HEK293T (cell line): Measurements from ENCODE around the gene ZFPM1.

Source experiments
- CTCF ChIA-PET: fragments of 350-600 bp; formaldehyde crosslinking; extraction: SDS; loops from one replicate; lab custom pipeline; 2021; ENCODE audit warnings: antibody characterized with exemption, inconsistent platforms; lab: Yijun Ruan, JAX
- POLR2A ChIA-PET: fragments of 350-600 bp; formaldehyde crosslinking; extraction: SDS; loops from one replicate; lab custom pipeline; 2020; ENCODE audit warnings: antibody characterized with exemption, inconsistent platforms; lab: Yijun Ruan, JAX
- DNase-seq: peaks from one replicate; pipeline ENCODE4 v3.0.0; 2012; ENCODE audit warnings: mixed read lengths; ENCODE audit errors: extremely low spot score
- ARNT ChIP-seq: fragments of 450-650 bp; IDR thresholded peaks from 2 replicates; pipeline ENCODE4 v1.6.1; 2017; ENCODE audit warnings: mild to moderate bottlenecking
- BHLHE40 ChIP-seq: fragments of 450-650 bp; IDR thresholded peaks from 2 replicates; pipeline ENCODE4 v1.6.1; 2016; ENCODE audit warnings: mild to moderate bottlenecking, moderate library complexity, borderline replicate concordance
- CTBP1 ChIP-seq: fragments of 450-650 bp; IDR thresholded peaks from 2 replicates; pipeline ENCODE4 v1.6.1; 2016; ENCODE audit warnings: borderline replicate concordance
- ELF4 ChIP-seq: fragments of 450-650 bp; IDR thresholded peaks from 2 replicates; pipeline ENCODE4 v1.6.1; 2017; ENCODE audit warnings: antibody characterized with exemption
- FOXA1 ChIP-seq: fragments of 450-650 bp; IDR thresholded peaks from 2 replicates; pipeline ENCODE4 v1.6.1; 2016; ENCODE audit warnings: mild to moderate bottlenecking
- FOXK2 ChIP-seq: fragments of 450-650 bp; IDR thresholded peaks from 2 replicates; pipeline ENCODE4 v1.6.1; 2016; ENCODE audit warnings: mild to moderate bottlenecking
- FOXM1 ChIP-seq: fragments of 450-650 bp; IDR thresholded peaks from 2 replicates; pipeline ENCODE4 v1.6.1; 2017; ENCODE audit warnings: mild to moderate bottlenecking, borderline replicate concordance
- HDGF ChIP-seq: fragments of 450-650 bp; IDR thresholded peaks from 2 replicates; pipeline ENCODE4 v1.6.1; 2017; ENCODE audit warnings: antibody characterized with exemption, borderline replicate concordance
- L3MBTL2 ChIP-seq: fragments of 450-650 bp; conservative IDR thresholded peaks from 2 replicates; pipeline ENCODE4 v1.6.1; 2016; ENCODE audit warnings: mild to moderate bottlenecking
- LEF1 ChIP-seq: fragments of 450-650 bp; IDR thresholded peaks from 2 replicates; pipeline ENCODE4 v1.6.1; 2017; ENCODE audit warnings: mild to moderate bottlenecking, borderline replicate concordance
- NFRKB ChIP-seq: fragments of 450-650 bp; IDR thresholded peaks from 2 replicates; pipeline ENCODE4 v1.6.1; 2016; ENCODE audit warnings: mild to moderate bottlenecking, moderate library complexity
- PKNOX1 ChIP-seq: fragments of 450-650 bp; IDR thresholded peaks from 2 replicates; pipeline ENCODE4 v1.6.1; 2016
- SP1 ChIP-seq: fragments of 450-650 bp; IDR thresholded peaks from 2 replicates; pipeline ENCODE4 v1.6.1; 2017
- SUZ12 ChIP-seq: fragments of 450-650 bp; IDR thresholded peaks from 2 replicates; pipeline ENCODE4 v1.6.1; 2016; ENCODE audit warnings: mild to moderate bottlenecking
- TARDBP ChIP-seq: fragments of 450-650 bp; IDR thresholded peaks from 2 replicates; pipeline ENCODE4 v1.6.1; 2016
- ZNF384 ChIP-seq: fragments of 450-650 bp; IDR thresholded peaks from 2 replicates; pipeline ENCODE4 v1.6.1; 2016

ZFPM1 gene

GRCh38 chr16:88566158-88566557 lies 113.1 kb downstream of the ZFPM1 start:
- CTCF ChIA-PET, result no interaction called here
- POLR2A ChIA-PET, result no interaction called here
- DNase-seq, result no peak
- TF ChIP-seq TARDBP (no peak), FOXK2 (no peak), ELF4 (no peak), BHLHE40 (no peak), LEF1 (no peak), ZNF384 (no peak), SP1 (no peak), SUZ12 (no peak)

DNA sequence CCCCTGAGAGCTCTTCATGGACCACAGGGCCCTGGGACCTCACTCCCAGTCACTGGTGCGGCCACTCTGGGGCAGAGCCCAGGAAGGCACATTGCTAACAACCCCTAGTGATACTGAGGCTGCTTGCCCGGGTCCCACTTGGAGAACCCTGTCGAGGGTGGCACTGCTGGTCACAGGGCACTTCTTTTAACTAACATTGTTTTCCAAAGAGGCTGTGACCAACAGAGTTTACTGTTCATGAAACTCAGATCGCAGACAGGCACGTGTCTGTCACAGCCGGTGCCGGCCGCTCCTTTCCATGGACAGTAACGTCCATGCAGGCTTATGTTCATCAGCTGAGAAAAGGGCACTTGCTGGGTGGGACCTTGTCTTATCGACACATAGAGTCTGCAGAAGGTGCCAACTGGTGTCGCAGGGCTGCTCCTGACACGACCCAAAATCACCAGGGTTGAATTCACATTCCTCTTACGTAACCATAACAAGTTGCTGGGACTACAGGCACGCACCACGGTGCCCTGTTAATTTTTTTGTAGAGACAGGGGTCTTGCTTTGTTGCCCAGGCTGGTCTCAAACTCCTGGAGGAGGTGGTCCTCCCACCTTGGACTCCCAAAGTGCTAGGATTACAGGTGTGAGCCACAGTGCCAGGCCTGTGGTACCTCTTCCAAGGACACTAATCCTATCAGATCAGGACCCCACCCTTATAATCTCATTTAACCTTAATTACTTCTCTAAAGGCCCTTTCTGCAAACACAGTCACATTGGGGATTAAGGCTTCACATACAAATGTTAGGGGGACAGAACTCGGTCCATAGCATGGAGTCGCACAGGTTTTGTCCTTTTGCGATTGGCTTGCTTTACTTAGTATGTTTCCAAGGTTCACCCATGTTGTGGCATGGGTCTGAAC lies 115.9 kb downstream of the ZFPM1 start:
- POLR2A ChIA-PET, result interaction anchor here (1.1 to 2.4 kb wide), 2 partner anchors 8 to 53 kb away, joined by 3 to 11 read pairs; no protein-coding TSS in a partner anchor
- CTCF ChIA-PET, result no interaction called here
- TF ChIP-seq L3MBTL2, result no peak
- DNase-seq, result no peak

DNA sequence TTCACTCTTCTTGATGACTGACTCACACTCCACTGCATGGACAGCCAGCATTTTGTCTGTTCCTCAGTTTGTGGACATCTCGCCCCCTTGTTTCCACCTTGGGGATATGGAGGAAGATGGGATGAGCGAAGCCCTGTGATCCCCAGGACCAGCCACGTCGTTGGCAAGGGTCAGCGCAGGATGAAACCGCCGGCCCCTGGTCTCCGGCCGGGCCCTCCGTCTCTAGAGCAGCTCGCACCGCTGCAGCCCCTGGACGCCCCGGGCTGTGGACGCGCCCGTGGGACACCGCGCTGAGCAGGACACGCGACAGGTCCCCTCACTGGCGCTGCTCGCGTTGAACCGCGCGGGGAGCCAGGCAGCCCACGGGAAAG lies 116.5 kb downstream of the ZFPM1 start:
- no peak for DNase-seq
- CTCF ChIA-PET, result interaction anchor here (1.0 kb wide), 1 partner anchor 9 kb away, joined by 3 read pairs; no protein-coding TSS in a partner anchor
- POLR2A ChIA-PET, result interaction anchor here (0.8 to 2.4 kb wide), 17 partner anchors 9 to 181 kb away, joined by 3 to 11 read pairs (median 4); partner anchors contain the start of genes MVD and ZFPM1
- TF ChIP-seq CTBP1 (no peak), FOXM1 (no peak), L3MBTL2 (peak; percentile 53), NFRKB (no peak), HDGF (no peak)

DNA sequence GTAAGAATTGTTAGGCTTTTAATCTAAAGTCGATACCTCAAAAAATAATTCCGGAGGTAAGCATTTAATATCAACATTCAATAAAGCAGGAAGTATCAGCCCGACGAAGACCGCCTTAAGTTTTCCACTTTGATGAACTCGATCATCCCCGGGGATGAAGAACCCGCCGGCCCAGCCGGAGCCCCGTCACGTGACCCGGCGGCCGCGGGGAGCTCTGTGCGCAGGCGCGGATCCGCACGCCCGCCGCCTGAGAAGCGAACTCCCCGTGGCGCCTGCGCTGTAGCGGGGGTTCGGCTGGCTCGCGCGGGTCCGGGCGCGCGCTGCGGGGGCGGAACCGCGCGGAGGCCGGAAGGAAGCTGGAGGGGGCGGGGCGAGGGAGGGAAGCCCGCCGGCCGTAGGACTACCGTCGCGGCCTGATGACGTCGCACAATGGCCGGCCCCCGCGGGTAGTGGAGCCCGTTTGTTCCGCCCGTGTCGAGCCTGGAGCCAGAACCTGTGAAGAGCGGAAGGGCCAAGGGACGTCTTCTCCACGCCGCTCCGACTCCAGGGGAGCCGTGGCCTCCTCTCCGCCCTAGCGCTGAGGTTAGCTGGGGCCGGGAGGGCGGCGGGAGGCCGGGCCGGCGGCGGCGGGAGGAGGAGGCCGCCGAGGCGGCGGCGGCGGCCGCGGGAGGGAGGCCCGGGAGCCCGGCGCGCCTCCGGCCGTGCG lies 117.1 kb downstream of the ZFPM1 start, which contains the start of gene ZC3H18:
Gene ZC3H18 (plus strand): TSS at position 419 of the 706 bp plus-strand sequence. CDS start 6,721 bp downstream, outside the sequence.
- TF ChIP-seq PKNOX1 (no peak), ELF4 (0 out of 2 replicates have a peak, but pooled peaks have one; percentile 22)
- ChIA-PET POLR2A (interaction anchor here (0.7 to 2.4 kb wide), 22 partner anchors 8 to 181 kb away, joined by 3 to 11 read pairs (median 4); partner anchors contain the start of genes MVD and ZFPM1), CTCF (interaction anchor here (1.0 kb wide), 1 partner anchor 10 kb away, joined by 3 read pairs; no protein-coding TSS in a partner anchor)
- DNase-seq, result peak; percentile 99

- ChIA-PET CTCF (interaction anchor here (0.6 to 1.0 kb wide), 2 partner anchors 10 to 184 kb away, joined by 3 read pairs; no protein-coding TSS in a partner anchor), POLR2A (interaction anchor here (0.7 to 2.4 kb wide), 23 partner anchors 8 to 620 kb away, joined by 3 to 11 read pairs (median 4); partner anchors contain the start of genes BANP, MVD and ZFPM1)
- TF ChIP-seq LEF1, result no peak
- TF ChIP-seq SP1, result no peak
- no peak for TF ChIP-seq FOXM1
- TF ChIP-seq FOXK2, result no peak
- no peak for TF ChIP-seq BHLHE40
- TF ChIP-seq ARNT, result no peak
- no peak for TF ChIP-seq PKNOX1
- TF ChIP-seq CTBP1, result no peak
- no peak for TF ChIP-seq TARDBP
- TF ChIP-seq L3MBTL2, result no peak
- no peak for TF ChIP-seq ELF4
- no peak for TF ChIP-seq NFRKB
- TF ChIP-seq SUZ12, result no peak
- no peak for TF ChIP-seq HDGF
- DNase-seq, result no peak
Observed at GRCh38 chr16:88570691-88571092, 117.6 kb downstream of the ZFPM1 start.

DNA sequence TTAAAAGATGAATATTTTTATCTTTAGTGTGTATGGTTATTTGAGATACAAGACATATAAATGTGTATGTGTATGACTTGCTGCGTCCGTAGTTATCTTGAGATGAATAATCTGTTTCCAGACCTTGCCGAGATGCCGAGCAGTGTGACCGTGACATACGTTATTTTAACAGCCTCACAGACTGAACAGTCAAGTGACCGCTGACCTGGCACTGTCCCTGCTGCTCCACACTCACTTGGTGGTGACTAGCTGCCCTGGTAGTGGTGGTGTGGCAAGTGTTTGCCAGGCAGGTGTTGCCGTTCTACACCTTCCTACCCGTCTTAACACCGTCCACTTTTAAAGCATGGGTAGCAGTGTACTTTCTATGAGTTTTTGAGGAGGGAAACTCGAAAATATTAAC lies 122.2 kb downstream of the ZFPM1 start:
- ChIA-PET POLR2A (no interaction called here), CTCF (no interaction called here)
- TF ChIP-seq TARDBP (no peak), FOXM1 (no peak), L3MBTL2 (no peak), LEF1 (no peak), SP1 (no peak), ZNF384 (no peak), SUZ12 (no peak), NFRKB (no peak), BHLHE40 (no peak), PKNOX1 (no peak), ARNT (no peak), FOXK2 (no peak), HDGF (no peak), ELF4 (no peak), FOXA1 (no peak), CTBP1 (no peak)
- no peak for DNase-seq
